ENCODE results near the gene DLG1. TPM values are rescaled to one million over a fixed set of nuclear protein-coding genes. Genes with fewer than 3 reads are reported as not detected.

The DLG1 gene
- total RNA-seq, 4 donors from 2014 or later: 71.4 to 90.4 (median 80.9) TPM

- Histone ChIP-seq H3K27me3 (no peaks in the 10 kb centered on the region), H3K27ac (peak overlapping the region in 3 of 4 donors; percentile 94 to 97 (median 95)), H3K4me1 (peaks cover 0 to 47% (median 0%) of the 10 kb centered on the region in 3 donors), H3K36me3 (peaks cover 0 to under 1% of the 10 kb centered on the region in 2 donors), H3K4me3 (peak overlapping the region; percentile 69 to 98), H3K9me3 (no peaks in the 10 kb centered on the region)
- TF ChIP-seq CTCF (IDR thresholded peaks at IDR 0.05) (no peak), POLR2AphosphoS5 (IDR thresholded peaks at IDR 0.05) (no peak), POLR2A (IDR thresholded peaks at IDR 0.05) (no peak), EP300 (IDR thresholded peaks at IDR 0.05) (no peak)
- WGBS, 2 donors (ENCODE audit: low coverage in 1 of 2): 1% methylated on average over 12 to 15 of the region's 15 CpGs
- no peak for ATAC-seq
Observed at GRCh38 chr3:197297002-197297401, 1.4 kb downstream of the DLG1 start.

GRCh38 chr3:197296545-197296944 is 1.9 kb downstream of the DLG1 start:
- Histone ChIP-seq H3K4me3 (peak overlapping the region; percentile 69 to 98), H3K27ac (peak overlapping the region in 3 of 4 donors; percentile 94 to 97 (median 95)), H3K27me3 (no peaks in the 10 kb centered on the region), H3K4me1 (peaks cover 0 to 47% (median 0%) of the 10 kb centered on the region in 3 donors), H3K36me3 (peaks cover 0 to 5% of the 10 kb centered on the region in 2 donors), H3K9me3 (no peaks in the 10 kb centered on the region)
- TF ChIP-seq EP300 (IDR thresholded peaks at IDR 0.05) (no peak), POLR2A (IDR thresholded peaks at IDR 0.05) (no peak), POLR2AphosphoS5 (IDR thresholded peaks at IDR 0.05) (no peak), CTCF (IDR thresholded peaks at IDR 0.05) (no peak)
- 10 to 56% methylated on average over 1 to 2 of the region's 2 CpGs for WGBS, 2 donors (ENCODE audit: low coverage in 1 of 2)
- no peak for ATAC-seq

- H3K4me3 ChIP-seq: no peak overlapping the region
- peak overlapping the region in 1 of 4 donors; percentile 20 for H3K27ac ChIP-seq
- no peaks in the 10 kb centered on the region for H3K9me3 ChIP-seq
- peaks cover 0 to 47% (median 0%) of the 10 kb centered on the region in 3 donors for H3K4me1 ChIP-seq
- TF ChIP-seq CTCF (IDR thresholded peaks at IDR 0.05) (no peak), POLR2A (IDR thresholded peaks at IDR 0.05) (no peak), EP300 (IDR thresholded peaks at IDR 0.05) (no peak), POLR2AphosphoS5 (IDR thresholded peaks at IDR 0.05) (no peak)
- WGBS, 2 donors (ENCODE audit: low coverage in 1 of 2): 50 to 82% methylated on average over 2 of the region's 2 CpGs
- peaks cover 0 to 5% of the 10 kb centered on the region in 2 donors for H3K36me3 ChIP-seq
- ATAC-seq: no peak
- no peaks in the 10 kb centered on the region for H3K27me3 ChIP-seq
Observed at GRCh38 chr3:197295871-197296270, 2.5 kb downstream of the DLG1 start.

- H3K4me1 ChIP-seq: peaks cover 0 to 41% (median 0%) of the 10 kb centered on the region in 3 donors
- H3K4me3 ChIP-seq: no peak overlapping the region
- ATAC-seq: no peak
- H3K36me3 ChIP-seq: peaks cover 0 to 5% of the 10 kb centered on the region in 2 donors
- no peaks in the 10 kb centered on the region for H3K9me3 ChIP-seq
- no peak overlapping the region for H3K27ac ChIP-seq
- no peaks in the 10 kb centered on the region for H3K27me3 ChIP-seq
- TF ChIP-seq EP300 (IDR thresholded peaks at IDR 0.05) (no peak), CTCF (IDR thresholded peaks at IDR 0.05) (no peak), POLR2AphosphoS5 (IDR thresholded peaks at IDR 0.05) (no peak), POLR2A (IDR thresholded peaks at IDR 0.05) (no peak)
- WGBS, 2 donors (ENCODE audit: low coverage in 1 of 2): 77 to 85% methylated on average over 4 of the region's 4 CpGs
Observed at GRCh38 chr3:197293605-197294237, 4.7 kb downstream of the DLG1 start.

- Histone ChIP-seq H3K4me1 (peaks cover 0 to 39% (median 0%) of the 10 kb centered on the region in 3 donors), H3K27ac (no peak overlapping the region), H3K27me3 (no peaks in the 10 kb centered on the region), H3K9me3 (no peaks in the 10 kb centered on the region), H3K4me3 (no peak overlapping the region), H3K36me3 (peaks cover 0 to 10% of the 10 kb centered on the region in 2 donors)
- 0 to 100% methylated on average over 1 of the region's 1 CpG for WGBS, 2 donors (ENCODE audit: low coverage in 1 of 2)
- no peak for ATAC-seq
- TF ChIP-seq EP300 (IDR thresholded peaks at IDR 0.05) (no peak), POLR2AphosphoS5 (IDR thresholded peaks at IDR 0.05) (no peak), CTCF (IDR thresholded peaks at IDR 0.05) (no peak), POLR2A (IDR thresholded peaks at IDR 0.05) (no peak)
Observed at GRCh38 chr3:197292648-197293047, 5.8 kb downstream of the DLG1 start.
